Spleen (tissue), 11 donors: Measurements from ENCODE around the gene ABCC3. TPM values are rescaled to one million over a fixed set of nuclear protein-coding genes. Genes with fewer than 3 reads are reported as not detected.
"Not testable (repeated sequence)": the region's sequence is repeated elsewhere in the genome, so short reads cannot be mapped to it uniquely, and the experiment has no call there.

Source experiments
- DNase-seq: peaks from one replicate; pipeline ENCODE4 v3.0.0-alpha.2; 2020
- H3K27ac ChIP-seq, 8 donors: fragments of 200-600 bp; sonication (generic) in 7 of 8; 1 replicate in 4 of 8; 2 replicates in 4 of 8; pipeline versions ENCODE4 v1.5.0 to v1.8.0; 2016 to 2021; ENCODE audit warnings: inconsistent platforms in 4 of 8, mild to moderate bottlenecking in 4 of 8, moderate library complexity in 1 of 8
- H3K27me3 ChIP-seq, 7 donors: fragments of 200-600 bp; sonication (generic) in 6 of 7; replicated peaks in 1 of 7; 1 replicate in 4 of 7; 2 replicates in 3 of 7; pipeline versions ENCODE4 v1.5.0 to v1.8.0; 2016 to 2021; ENCODE audit warnings: inconsistent platforms in 3 of 7, mild to moderate bottlenecking in 1 of 7
- H3K36me3 ChIP-seq, 6 donors: fragments of 200-600 bp; sonication (generic) in 5 of 6; 1 replicate in 4 of 6; 2 replicates in 2 of 6; pipeline versions ENCODE4 v1.5.0 to v1.8.0; 2016 to 2021; ENCODE audit warnings: inconsistent platforms in 2 of 6
- H3K4me1 ChIP-seq, 6 donors: fragments of 200-600 bp; sonication (generic) in 5 of 6; 1 replicate in 3 of 6; 2 replicates in 3 of 6; pipeline versions ENCODE4 v1.5.0 to v1.8.0; 2016 to 2021; ENCODE audit warnings: inconsistent platforms in 3 of 6
- H3K4me3 ChIP-seq, 8 donors: fragments of 200-600 bp; sonication (generic) in 7 of 8; 1 replicate in 4 of 8; 2 replicates in 4 of 8; pipeline versions ENCODE4 v1.5.0 to v1.8.0; 2016 to 2021; ENCODE audit warnings: inconsistent platforms in 4 of 8, mild to moderate bottlenecking in 4 of 8, moderate library complexity in 2 of 8
- H3K9me3 ChIP-seq, 8 donors: fragments of 200-600 bp; sonication (generic) in 7 of 8; 1 replicate in 4 of 8; 2 replicates in 4 of 8; pipeline versions ENCODE4 v1.5.0 to v1.8.0; 2016 to 2021; ENCODE audit warnings: inconsistent platforms in 4 of 8
- CTCF ChIP-seq, 11 experiments: fragments of 200-600 bp in 7 of 11; fragments of 450-650 bp in 4 of 11; sonication (generic) in 4 of 11; IDR thresholded peaks in 8 of 11; conservative IDR thresholded peaks in 3 of 11; 1 replicate in 7 of 11; 2 replicates in 4 of 11; pipeline versions ENCODE4 v1.4.0 to v1.8.0; 2016 to 2021; ENCODE audit warnings: antibody characterized with exemption in 11 of 11, inconsistent platforms in 4 of 11, mild to moderate bottlenecking in 1 of 11
- POLR2A ChIP-seq, 3 donors: fragments of 450-650 bp; IDR thresholded peaks; one replicate each; pipeline ENCODE4 v1.5.1; 2017; ENCODE audit warnings: antibody characterized with exemption in 3 of 3, mild to moderate bottlenecking in 1 of 3
- POLR2AphosphoS5 ChIP-seq, 3 donors: sonication (generic); formaldehyde crosslinking; IDR thresholded peaks; one replicate each; pipeline ENCODE4 v1.5.1; 2017; ENCODE audit warnings: antibody characterized with exemption in 3 of 3
- WGBS, 5 donors: extraction: QIAGEN DNeasy Blood & Tissue Kit in 3 of 5; methylation state at CpG; one replicate each; pipeline versions ENCODE4 v1.1.5 to v1.1.7; 2013 to 2018; 5-methylcytosine and 5-hydroxymethylcytosine counted together
- intact Hi-C: fragments of 100-400 bp; cut with DNase I; formaldehyde crosslinking; loops from one replicate; pipeline ENCODE4 v1.15.0; 2023; ENCODE audit warnings: low total_unique reads
- polyA plus RNA-seq, 3 donors: library from polyadenylated mRNA; stranded (reverse); fragments of 200-250 nt; gene quantifications; one replicate each; pipeline ENCODE4 v1.2.1, GENCODE V29; 2013
- total RNA-seq, 7 donors: library from RNA; depleted of rRNA in 3 of 7; stranded (reverse); fragments of >200 nt in 3 of 7; fragmentation: NEBNext Ultra II Directional in 4 of 7; extraction: Animal tissue kit (Norgen Biotek cat#: 25700) in 4 of 7; gene quantifications; one replicate each; pipeline versions ENCODE4 v1.1.0 to v1.2.1, GENCODE V29; 2016 to 2021
- donor health status: healthy with polysubstance abuse.
- donor health status: DM: no; HTN: no; CAD: no; lungs with moderate emphysema.
- donor health status: DM: no; HTN: no; CAD: no.
- donor health status: Bipolar disorder and iron deficiency.
- donor health status: healthy.
- donor health status: DM: no; HTN: no; CAD: no.
- donor health status: DM: yes; HTN: yes; CAD: no.

Gene ABCC3
- total and polyA plus RNA-seq, 10 donors, result 8.6 to 37.1 (median 30.0) TPM

DNA sequence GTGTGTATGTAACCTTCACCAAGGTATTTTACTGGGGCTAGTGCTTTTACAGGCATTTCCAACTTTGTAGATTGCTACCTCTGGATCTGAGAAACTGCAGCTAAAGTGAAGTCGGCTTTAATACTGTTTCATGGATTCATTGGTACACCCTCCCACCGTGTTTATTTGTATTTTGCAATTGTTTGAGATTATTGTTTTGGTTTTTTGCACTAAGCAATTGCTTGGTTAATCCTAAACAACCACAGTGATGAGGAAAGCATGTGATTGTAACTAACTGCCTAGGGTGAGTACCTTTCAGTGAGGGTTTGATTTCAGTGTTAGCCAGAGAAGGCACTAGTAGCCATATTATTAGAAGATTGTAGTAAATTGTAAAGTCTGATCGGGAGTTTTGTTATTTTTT is 88.1 kb downstream of the ABCC3 start:
- 44 to 64% (median 48%) methylated on average over 3 of the region's 3 CpGs for WGBS, 5 donors
- intact Hi-C loops, result no loop called here
- H3K4me1 ChIP-seq, result peaks cover 46 to 84% (median 77%) of the 10 kb centered on the region in 6 donors
- H3K36me3 ChIP-seq, result peaks cover 0 to 13% (median 0%) of the 10 kb centered on the region in 6 donors
- H3K27me3 ChIP-seq, result no peaks in the 10 kb centered on the region
- peak overlapping the region in 1 of 8 donors; percentile 88 for H3K4me3 ChIP-seq
- H3K27ac ChIP-seq, result no peak overlapping the region
- TF ChIP-seq CTCF (IDR thresholded peaks at IDR 0.05 in 8 of 11, conservative IDR thresholded peaks at IDR 0.05 in 3 of 11), result no peak
- TF ChIP-seq POLR2AphosphoS5 (IDR thresholded peaks at IDR 0.05), result no peak
- TF ChIP-seq POLR2A (IDR thresholded peaks at IDR 0.05), result no peak
- H3K9me3 ChIP-seq, result no peaks in the 10 kb centered on the region
- DNase-seq, result no peak

DNA sequence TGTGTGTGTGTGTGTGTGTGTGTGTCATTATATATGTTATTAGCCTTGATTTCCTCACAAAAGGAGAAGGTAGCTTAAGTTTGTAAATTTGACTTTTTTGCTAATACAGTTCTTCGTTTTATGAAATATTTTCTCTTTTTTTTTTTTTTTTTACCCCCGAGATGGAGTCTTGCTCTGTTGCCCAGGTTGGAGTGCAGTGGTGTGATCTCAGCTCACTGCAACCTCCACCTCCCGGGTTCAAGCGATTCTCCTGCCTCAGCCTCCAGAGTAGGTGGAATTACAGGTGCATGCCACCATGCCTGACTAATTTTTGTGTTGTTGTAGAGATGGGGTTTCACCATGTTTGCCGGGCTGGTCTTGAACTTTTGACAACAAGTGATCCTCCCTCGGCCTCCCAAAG is 89.9 kb downstream of the ABCC3 start:
- 82 to 95% (median 90%) methylated on average over 6 of the region's 6 CpGs for WGBS, 5 donors
- H3K4me3 ChIP-seq, DNase-seq: not testable (repeated sequence)

DNA sequence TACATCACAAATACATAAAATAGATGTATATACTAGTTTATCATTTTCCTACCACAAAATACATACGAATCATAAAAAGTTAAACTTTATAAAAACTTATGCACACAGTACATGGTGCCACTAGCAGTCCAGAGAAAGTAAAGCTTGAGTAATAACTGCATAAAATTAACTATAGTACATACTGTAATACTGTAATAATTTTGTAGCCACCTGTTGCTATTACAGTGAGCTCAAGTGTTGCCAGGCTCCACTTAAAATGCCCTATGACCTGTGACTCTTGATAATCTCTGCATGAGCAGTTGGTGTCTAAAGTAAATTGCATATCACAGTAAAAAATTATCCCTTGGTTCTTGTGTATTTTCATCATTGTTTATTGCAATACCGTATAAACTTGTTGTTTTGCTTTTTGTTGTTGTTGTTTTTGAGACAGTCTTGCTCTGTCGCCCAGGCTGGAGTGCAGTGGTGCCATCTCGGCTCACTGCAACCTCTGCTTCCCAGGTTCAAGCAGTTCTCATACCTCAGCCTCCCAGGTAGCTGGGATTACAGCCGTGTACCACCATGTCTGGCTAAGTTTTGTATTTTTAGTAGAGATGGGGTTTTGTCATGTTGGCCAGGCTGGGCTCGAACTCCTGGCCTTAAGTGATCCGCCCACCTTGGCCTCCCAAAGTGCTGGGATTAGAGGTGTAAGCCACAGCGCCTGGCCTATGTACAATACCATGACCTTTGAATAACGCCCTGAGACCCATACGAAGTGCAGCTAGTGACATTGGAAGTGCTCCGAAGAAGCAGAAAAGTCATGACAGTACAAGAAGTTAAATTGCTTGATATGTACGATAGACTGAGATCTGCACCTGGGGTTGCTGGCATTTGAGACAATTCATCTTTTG is 91.3 kb downstream of the ABCC3 start:
- TF ChIP-seq CTCF (IDR thresholded peaks at IDR 0.05 in 8 of 11, conservative IDR thresholded peaks at IDR 0.05 in 3 of 11) (no peak), POLR2AphosphoS5 (IDR thresholded peaks at IDR 0.05) (no peak), POLR2A (IDR thresholded peaks at IDR 0.05) (no peak)
- H3K4me1 ChIP-seq, result peaks cover 47 to 100% (median 97%) of the 10 kb centered on the region in 6 donors
- no peak for DNase-seq
- intact Hi-C loops, result no loop called here
- H3K36me3 ChIP-seq, result peaks cover 0 to 18% (median 0%) of the 10 kb centered on the region in 6 donors
- H3K9me3 ChIP-seq, result no peaks in the 10 kb centered on the region
- WGBS, 5 donors, result 76 to 88% (median 82%) methylated on average over 12 of the region's 12 CpGs
- no peak overlapping the region for H3K4me3 ChIP-seq
- no peaks in the 10 kb centered on the region for H3K27me3 ChIP-seq
- no peak overlapping the region for H3K27ac ChIP-seq

More for the DNA sequence above, 89.9 kb downstream of the ABCC3 start:
- Histone ChIP-seq H3K4me1 (peaks cover 46 to 97% (median 93%) of the 10 kb centered on the region in 6 donors), H3K36me3 (peaks cover 0 to 17% (median 0%) of the 10 kb centered on the region in 6 donors)
- intact Hi-C loops, H3K27ac ChIP-seq, H3K9me3 ChIP-seq, H3K27me3 ChIP-seq: not testable (repeated sequence)

DNA sequence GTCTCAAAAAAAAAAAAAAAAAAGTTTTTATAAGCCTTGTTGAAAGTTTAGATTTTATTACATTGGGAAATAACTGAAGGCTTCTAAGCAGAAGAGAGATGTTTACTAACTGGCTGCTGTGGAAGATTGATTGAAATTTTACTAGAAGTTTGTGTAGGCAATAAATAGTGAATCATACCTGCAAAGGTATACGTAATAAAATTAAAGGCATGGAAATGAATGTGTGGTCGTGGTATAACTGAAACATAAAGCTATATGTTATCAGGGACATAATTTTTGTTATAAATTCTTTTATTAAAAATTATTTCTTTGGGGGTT is 93.4 kb downstream of the ABCC3 start:
- H3K9me3 ChIP-seq, result no peaks in the 10 kb centered on the region
- H3K36me3 ChIP-seq, result peaks cover 0 to 11% (median 0%) of the 10 kb centered on the region in 6 donors
- 69 to 90% (median 82%) methylated on average over 2 of the region's 2 CpGs for WGBS, 5 donors
- peaks cover 31 to 100% (median 97%) of the 10 kb centered on the region in 6 donors for H3K4me1 ChIP-seq
- TF ChIP-seq POLR2A (IDR thresholded peaks at IDR 0.05) (no peak), POLR2AphosphoS5 (IDR thresholded peaks at IDR 0.05) (no peak), CTCF (IDR thresholded peaks at IDR 0.05 in 8 of 11, conservative IDR thresholded peaks at IDR 0.05 in 3 of 11) (no peak)
- H3K27me3 ChIP-seq, result no peaks in the 10 kb centered on the region
- H3K27ac ChIP-seq, result no peak overlapping the region
- DNase-seq, result no peak
- no peak overlapping the region for H3K4me3 ChIP-seq
- intact Hi-C loops, result no loop called here
